NCI-H2196 (cell line): ENCODE measurements around the gene PTPN20.

ENCODE experiments used
- DNase-seq: peaks from one replicate; lab custom pipeline; 2025; ENCODE audit not compliant: unreplicated experiment; lab: John Stamatoyannopoulos, UW

Gene PTPN20

GRCh38 chr10:47031901-47032465 lies 120.8 kb downstream of the PTPN20 start:
- DNase-seq: no peak

GRCh38 chr10:47033081-47033480 lies 121.9 kb downstream of the PTPN20 start:
- no peak for DNase-seq

GRCh38 chr10:47033541-47034270 lies 122.5 kb downstream of the PTPN20 start:
- DNase-seq: no peak

- no peak for DNase-seq
Measured at GRCh38 chr10:47034441-47035051, 123.3 kb downstream of the PTPN20 start.

GRCh38 chr10:47035171-47035818 lies 124.1 kb downstream of the PTPN20 start:
- no peak for DNase-seq

- no peak for DNase-seq
Measured at GRCh38 chr10:47035819-47036337, 124.7 kb downstream of the PTPN20 start.

GRCh38 chr10:47036771-47037170 lies 125.5 kb downstream of the PTPN20 start:
- DNase-seq: no peak

GRCh38 chr10:47037654-47038425 lies 126.6 kb downstream of the PTPN20 start:
- DNase-seq: no peak

GRCh38 chr10:47038881-47039561 lies 127.8 kb downstream of the PTPN20 start:
- DNase-seq: no peak

GRCh38 chr10:47039562-47039913 lies 128.3 kb downstream of the PTPN20 start:
- no peak for DNase-seq

GRCh38 chr10:47040041-47040491 lies 128.8 kb downstream of the PTPN20 start:
- no peak for DNase-seq

- DNase-seq: no peak
Measured at GRCh38 chr10:47040681-47041080, 129.5 kb downstream of the PTPN20 start.

GRCh38 chr10:47041396-47042198 lies 130.4 kb downstream of the PTPN20 start:
- no peak for DNase-seq

GRCh38 chr10:47042199-47042473 lies 130.9 kb downstream of the PTPN20 start:
- DNase-seq: no peak

GRCh38 chr10:47042780-47043750 lies 131.8 kb downstream of the PTPN20 start:
- DNase-seq: no peak

GRCh38 chr10:47043928-47044538 lies 132.8 kb downstream of the PTPN20 start:
- DNase-seq: no peak

- no peak for DNase-seq
Measured at GRCh38 chr10:47044741-47045140, 133.5 kb downstream of the PTPN20 start.

- DNase-seq: no peak
Measured at GRCh38 chr10:47045331-47045861, 134.2 kb downstream of the PTPN20 start.
